HEK293T (cell line): ENCODE data around the gene ZNF782.

ENCODE experiments used
- BHLHE40 ChIP-seq: fragments of 450-650 bp; IDR thresholded peaks from 2 replicates; pipeline ENCODE4 v1.6.1; 2016; ENCODE audit warnings: mild to moderate bottlenecking, moderate library complexity, borderline replicate concordance
- ELF4 ChIP-seq: fragments of 450-650 bp; IDR thresholded peaks from 2 replicates; pipeline ENCODE4 v1.6.1; 2017; ENCODE audit warnings: antibody characterized with exemption
- FOXA1 ChIP-seq: fragments of 450-650 bp; IDR thresholded peaks from 2 replicates; pipeline ENCODE4 v1.6.1; 2016; ENCODE audit warnings: mild to moderate bottlenecking
- FOXM1 ChIP-seq: fragments of 450-650 bp; IDR thresholded peaks from 2 replicates; pipeline ENCODE4 v1.6.1; 2017; ENCODE audit warnings: mild to moderate bottlenecking, borderline replicate concordance
- PKNOX1 ChIP-seq: fragments of 450-650 bp; IDR thresholded peaks from 2 replicates; pipeline ENCODE4 v1.6.1; 2016
- SP1 ChIP-seq: fragments of 450-650 bp; IDR thresholded peaks from 2 replicates; pipeline ENCODE4 v1.6.1; 2017
- TARDBP ChIP-seq: fragments of 450-650 bp; IDR thresholded peaks from 2 replicates; pipeline ENCODE4 v1.6.1; 2016
- ZNF384 ChIP-seq: fragments of 450-650 bp; IDR thresholded peaks from 2 replicates; pipeline ENCODE4 v1.6.1; 2016

- no peak for TF ChIP-seq TARDBP
- no peak for TF ChIP-seq PKNOX1
- TF ChIP-seq BHLHE40 = no peak
- TF ChIP-seq FOXM1 = no peak
- TF ChIP-seq SP1 = no peak
- no peak for TF ChIP-seq ELF4
- TF ChIP-seq ZNF384 = no peak
- no peak for TF ChIP-seq FOXA1
Observed at GRCh38 chr9:96874947-96875460, 20.7 kb upstream of the ZNF782 start.
